22Rv1 (cell line): ENCODE results near the gene USP15.

Source experiments
- H3K27ac ChIP-seq: fragments of 450-650 bp; 2 replicates; pipeline ENCODE4 v1.5.1; 2017
- ZFX ChIP-seq: fragments of 450-650 bp; IDR thresholded peaks from 2 replicates; pipeline ENCODE4 v1.6.1; 2017; ENCODE audit warnings: antibody characterized with exemption, borderline replicate concordance
- TF ChIP-seq, protein P1 (sequence below): fragments of 450-650 bp; IDR thresholded peaks from 2 replicates; pipeline ENCODE4 v1.5.1; 2017; ENCODE audit warnings: mild to moderate bottlenecking

The USP15 gene

DNA sequence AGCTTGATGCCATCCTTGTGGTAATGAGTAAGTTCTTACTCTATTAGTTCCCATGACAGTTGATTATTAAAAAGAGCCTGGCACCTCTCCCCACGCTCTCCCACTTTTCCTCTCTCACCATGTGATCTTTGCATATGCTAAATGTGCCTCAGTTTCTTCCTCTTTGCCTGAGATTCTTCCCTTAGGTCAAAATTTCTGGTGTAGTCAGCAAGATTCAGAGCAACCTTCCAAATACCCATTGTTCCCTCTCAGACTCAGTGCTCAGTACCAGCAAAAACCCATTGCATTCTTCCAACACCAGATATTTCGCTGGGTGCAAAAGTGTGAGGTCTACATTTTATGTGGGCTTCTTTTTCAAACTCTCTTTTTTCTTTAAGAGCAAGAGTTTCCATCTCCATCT, 10.8 kb upstream of the USP15 start:
- no peak overlapping the region for H3K27ac ChIP-seq
- TF ChIP-seq, protein P1, sequence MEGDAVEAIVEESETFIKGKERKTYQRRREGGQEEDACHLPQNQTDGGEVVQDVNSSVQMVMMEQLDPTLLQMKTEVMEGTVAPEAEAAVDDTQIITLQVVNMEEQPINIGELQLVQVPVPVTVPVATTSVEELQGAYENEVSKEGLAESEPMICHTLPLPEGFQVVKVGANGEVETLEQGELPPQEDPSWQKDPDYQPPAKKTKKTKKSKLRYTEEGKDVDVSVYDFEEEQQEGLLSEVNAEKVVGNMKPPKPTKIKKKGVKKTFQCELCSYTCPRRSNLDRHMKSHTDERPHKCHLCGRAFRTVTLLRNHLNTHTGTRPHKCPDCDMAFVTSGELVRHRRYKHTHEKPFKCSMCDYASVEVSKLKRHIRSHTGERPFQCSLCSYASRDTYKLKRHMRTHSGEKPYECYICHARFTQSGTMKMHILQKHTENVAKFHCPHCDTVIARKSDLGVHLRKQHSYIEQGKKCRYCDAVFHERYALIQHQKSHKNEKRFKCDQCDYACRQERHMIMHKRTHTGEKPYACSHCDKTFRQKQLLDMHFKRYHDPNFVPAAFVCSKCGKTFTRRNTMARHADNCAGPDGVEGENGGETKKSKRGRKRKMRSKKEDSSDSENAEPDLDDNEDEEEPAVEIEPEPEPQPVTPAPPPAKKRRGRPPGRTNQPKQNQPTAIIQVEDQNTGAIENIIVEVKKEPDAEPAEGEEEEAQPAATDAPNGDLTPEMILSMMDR, result no peak
- no peak for TF ChIP-seq ZFX

DNA sequence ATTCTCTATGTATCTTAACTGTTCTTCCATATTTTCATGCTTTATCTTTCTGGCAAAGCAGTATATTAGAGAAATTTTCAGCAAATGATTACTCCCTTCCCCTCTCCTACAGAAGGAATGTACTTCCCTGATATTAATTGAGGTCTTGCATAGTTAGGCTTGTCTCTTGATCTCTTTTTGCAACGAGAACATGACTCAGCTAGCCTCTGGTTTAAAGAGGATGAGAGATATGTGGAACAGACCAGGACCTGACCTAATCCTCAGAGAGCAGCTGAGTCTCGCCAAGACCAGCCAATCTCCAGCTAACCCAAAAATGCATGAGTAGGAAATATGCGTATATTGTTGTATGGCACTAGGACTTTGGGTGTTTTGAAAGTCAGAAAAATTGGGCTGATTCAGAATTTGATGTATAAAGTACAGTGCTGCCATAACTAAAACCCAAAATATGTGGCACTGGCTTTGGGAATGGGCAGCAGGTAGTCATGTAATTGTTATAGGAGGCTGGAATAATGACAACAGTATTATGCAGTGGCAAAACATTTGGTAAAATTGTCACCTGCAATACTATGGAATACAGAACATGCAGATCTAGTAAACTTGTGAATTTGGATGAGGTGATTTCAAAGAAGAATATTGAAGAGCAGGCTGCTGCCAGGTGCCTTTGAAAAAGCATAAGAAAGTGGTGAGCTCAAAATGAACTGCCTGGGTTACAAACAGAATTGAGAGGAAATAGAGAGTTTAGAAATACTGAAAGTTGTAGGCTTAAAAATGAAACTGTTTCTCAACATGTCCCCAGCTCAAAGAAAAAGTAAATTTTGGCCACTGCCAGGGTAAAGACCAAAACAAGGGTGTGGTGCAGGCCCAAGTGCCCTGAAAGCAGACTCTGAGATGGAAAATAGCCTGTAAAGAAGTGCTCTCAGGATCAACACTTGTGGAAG, 9.3 kb upstream of the USP15 start:
- no peak overlapping the region for H3K27ac ChIP-seq
- TF ChIP-seq ZFX, result no peak
- TF ChIP-seq, protein P1, result no peak

DNA sequence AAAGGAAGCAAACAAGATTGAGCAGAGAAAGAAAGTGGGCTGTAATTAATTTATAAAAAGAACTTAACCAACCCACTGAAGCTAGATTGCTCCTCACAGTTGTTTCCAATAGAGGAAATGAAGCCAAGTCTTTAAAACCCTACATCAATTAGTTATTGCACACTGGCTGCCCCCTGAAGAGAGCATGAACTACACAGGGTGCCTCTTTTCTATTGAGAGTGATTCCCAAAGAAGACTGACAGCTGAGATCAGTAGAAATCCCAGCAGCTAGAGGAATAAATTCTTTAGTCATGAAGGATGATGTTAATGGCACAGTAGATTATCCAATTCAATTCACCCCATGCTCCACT, 8.6 kb upstream of the USP15 start:
- no peak overlapping the region for H3K27ac ChIP-seq
- TF ChIP-seq, protein P1, result no peak
- no peak for TF ChIP-seq ZFX

DNA sequence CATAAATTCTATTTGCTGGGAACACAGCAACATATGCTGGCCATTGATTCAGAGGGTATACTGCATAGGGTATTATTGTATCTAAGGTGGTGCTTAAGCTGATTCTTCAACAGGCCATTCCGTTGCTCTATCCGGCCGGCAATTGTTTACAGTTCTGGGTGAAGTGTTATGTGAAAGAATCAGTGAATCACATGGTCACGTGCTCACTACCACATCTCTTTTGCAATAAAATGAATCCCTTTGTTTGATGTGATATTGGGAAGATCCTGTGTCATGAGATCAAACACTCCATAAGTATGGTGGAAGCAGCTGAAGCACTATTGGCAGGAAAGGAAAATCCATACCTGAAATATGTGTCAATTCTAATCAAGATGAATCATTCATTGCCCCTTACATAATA, 7.6 kb upstream of the USP15 start:
- TF ChIP-seq ZFX, result no peak
- TF ChIP-seq, protein P1, result no peak
- no peak overlapping the region for H3K27ac ChIP-seq

DNA sequence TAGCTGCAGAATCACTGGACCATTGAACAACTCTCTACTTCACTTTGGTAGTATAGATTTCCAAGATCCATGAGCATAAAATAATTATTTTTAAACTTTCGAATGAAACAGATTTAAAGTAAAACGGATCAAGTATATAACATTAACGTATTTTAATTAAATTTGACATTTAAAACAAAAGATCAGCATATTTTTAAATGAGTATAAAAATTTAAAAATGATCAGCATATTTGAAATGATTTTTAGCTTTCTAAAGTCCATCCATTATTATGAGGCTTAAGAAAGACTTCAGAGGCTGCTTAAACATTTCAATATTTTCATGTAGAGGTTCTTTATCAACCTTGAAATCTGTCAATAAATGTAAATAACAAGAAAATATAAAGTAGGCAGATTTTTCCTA, 5.2 kb upstream of the USP15 start:
- H3K27ac ChIP-seq, result no peak overlapping the region
- TF ChIP-seq, protein P1, result no peak
- TF ChIP-seq ZFX, result no peak

DNA sequence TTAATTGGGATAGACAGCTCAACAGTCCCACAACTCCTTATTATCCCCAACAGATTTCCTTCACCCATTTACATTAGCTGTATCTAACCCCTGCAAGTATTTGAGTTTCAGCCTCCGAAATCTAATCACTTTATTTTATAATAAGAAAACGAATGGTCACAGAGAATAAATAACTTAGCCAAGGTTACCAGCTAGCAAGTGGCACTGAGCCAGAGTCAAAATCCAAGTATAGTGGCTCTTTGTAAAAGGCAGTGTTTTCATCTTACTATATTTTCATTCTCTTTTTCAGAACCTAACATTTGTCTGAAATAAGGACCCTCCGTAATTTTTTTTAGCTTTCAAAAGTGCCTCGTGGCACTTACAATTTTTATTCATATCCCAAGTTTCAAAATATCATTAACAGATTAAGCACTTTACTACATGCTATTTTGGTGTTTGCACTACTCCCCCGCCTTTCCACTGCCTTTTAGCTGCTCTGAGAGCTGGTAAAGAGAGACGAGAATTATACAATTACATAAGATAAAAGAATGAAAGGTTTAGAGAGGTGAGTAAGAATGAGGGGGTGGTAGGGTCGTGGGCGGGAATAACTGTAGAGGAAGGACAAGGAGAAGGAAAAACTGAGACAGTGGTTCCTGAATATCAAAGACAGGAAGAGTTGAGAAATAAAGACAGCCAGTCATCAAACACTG, 3.7 kb upstream of the USP15 start:
- TF ChIP-seq, protein P1, result no peak
- TF ChIP-seq ZFX, result no peak
- H3K27ac ChIP-seq, result no peak overlapping the region

DNA sequence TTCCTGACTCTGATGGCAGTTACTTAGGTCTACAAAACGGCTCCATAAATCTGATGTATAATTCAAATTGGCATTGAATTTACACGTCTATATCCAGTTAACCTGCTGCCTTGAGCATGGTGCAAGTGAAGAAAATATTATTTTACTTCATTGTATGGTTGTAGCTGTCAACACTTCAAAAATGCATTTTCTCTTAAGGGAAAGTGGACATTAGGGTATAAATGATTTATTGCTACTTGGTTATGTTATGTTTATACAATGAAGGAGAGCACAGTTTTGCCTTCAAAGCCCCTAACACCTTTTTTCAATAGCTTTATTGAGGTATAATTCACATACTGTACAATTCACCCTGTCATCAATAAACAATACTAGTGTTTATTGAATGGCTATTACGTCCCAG, 2.0 kb upstream of the USP15 start:
- no peak overlapping the region for H3K27ac ChIP-seq
- no peak for TF ChIP-seq ZFX
- TF ChIP-seq, protein P1, result no peak
